ENCODE results near the gene WDR70.

WDR70 gene

GRCh38 chr5:37751227-37751626, 372.1 kb downstream of the WDR70 start:
- H3K4me3 ChIP-seq (ENCODE audit: low read depth, low read length): no peak overlapping the region
- DNase-seq (ENCODE audit: low read depth): no peak
- no peak for TF ChIP-seq CTCF (IDR thresholded peaks at IDR 0.05; ENCODE audit: low read depth, low read length, missing control alignments)

- DNase-seq (ENCODE audit: low read depth): no peak
- H3K4me3 ChIP-seq (ENCODE audit: low read depth, low read length): no peak overlapping the region
- TF ChIP-seq CTCF (IDR thresholded peaks at IDR 0.05; ENCODE audit: low read depth, low read length, missing control alignments): no peak
These were observed 375.9 kb downstream of the WDR70 start for GRCh38 chr5:37754976-37755375.

GRCh38 chr5:37755581-37755980, 376.5 kb downstream of the WDR70 start:
- no peak for DNase-seq (ENCODE audit: low read depth)
- no peak for TF ChIP-seq CTCF (IDR thresholded peaks at IDR 0.05; ENCODE audit: low read depth, low read length, missing control alignments)
- no peak overlapping the region for H3K4me3 ChIP-seq (ENCODE audit: low read depth, low read length)

- no peak overlapping the region for H3K4me3 ChIP-seq (ENCODE audit: low read depth, low read length)
- no peak for DNase-seq (ENCODE audit: low read depth)
- no peak for TF ChIP-seq CTCF (IDR thresholded peaks at IDR 0.05; ENCODE audit: low read depth, low read length, missing control alignments)
These were observed 377.1 kb downstream of the WDR70 start for GRCh38 chr5:37756248-37756647.

GRCh38 chr5:37757980-37758582, 379.0 kb downstream of the WDR70 start:
- DNase-seq (ENCODE audit: low read depth): no peak
- H3K4me3 ChIP-seq (ENCODE audit: low read depth, low read length): no peak overlapping the region
- TF ChIP-seq CTCF (IDR thresholded peaks at IDR 0.05; ENCODE audit: low read depth, low read length, missing control alignments): no peak

- no peak overlapping the region for H3K4me3 ChIP-seq (ENCODE audit: low read depth, low read length)
- no peak for DNase-seq (ENCODE audit: low read depth)
- no peak for TF ChIP-seq CTCF (IDR thresholded peaks at IDR 0.05; ENCODE audit: low read depth, low read length, missing control alignments)
These were observed 388.1 kb downstream of the WDR70 start for GRCh38 chr5:37767251-37767650.

- TF ChIP-seq CTCF (IDR thresholded peaks at IDR 0.05; ENCODE audit: low read depth, low read length, missing control alignments): no peak
- no peak overlapping the region for H3K4me3 ChIP-seq (ENCODE audit: low read depth, low read length)
- no peak for DNase-seq (ENCODE audit: low read depth)
These were observed 388.8 kb downstream of the WDR70 start for GRCh38 chr5:37767961-37768360.
